OCI-LY3 (cell line): ENCODE measurements around the gene HIC1.

Experiments
- H2AFZ ChIP-seq: fragments of 200-600, 300-600 bp; shearing (Covaris generic); 2 replicates; pipeline ENCODE4 v1.6.0; 2014; ENCODE audit warnings: antibody characterized with exemption, low read depth, low read length
- H3K27ac ChIP-seq: fragments of 200-600, 300-600 bp; sonication (generic); 2 replicates; pipeline ENCODE4 v1.5.1; 2014; ENCODE audit warnings: mild to moderate bottlenecking, low read length, moderate library complexity, mixed read lengths
- H3K27me3 ChIP-seq: fragments of 200-600, 300-600 bp; sonication (generic); 2 replicates; pipeline ENCODE4 v1.6.1; 2014; ENCODE audit warnings: low read depth, low read length, mixed read lengths
- H3K36me3 ChIP-seq: fragments of 200-600, 300-600 bp; sonication (generic); replicated peaks from 2 replicates; pipeline ENCODE3; 2014; ENCODE audit warnings: low read depth, low read length, mixed read lengths
- H3K4me1 ChIP-seq: fragments of 300-600, 200-600 bp; sonication (generic); 2 replicates; pipeline ENCODE4 v1.6.1; 2014; ENCODE audit warnings: low read length, mixed read lengths
- H3K4me2 ChIP-seq: fragments of 200-600, 300-600 bp; sonication (generic); 2 replicates; pipeline ENCODE4 v1.6.1; 2014; ENCODE audit warnings: low read length, mixed read lengths
- H3K4me3 ChIP-seq: fragments of 300-600, 200-600 bp; sonication (generic); 2 replicates; pipeline ENCODE4 v1.5.1; 2014; ENCODE audit warnings: antibody characterized with exemption, mild to moderate bottlenecking, low read length, moderate library complexity
- H3K79me2 ChIP-seq: fragments of 300-600, 200-600 bp; shearing (Covaris generic); 2 replicates; pipeline ENCODE4 v1.6.1; 2014; ENCODE audit warnings: mild to moderate bottlenecking, low read length, mixed read lengths
- H3K9ac ChIP-seq: fragments of 300-600, 200-600 bp; shearing (Covaris generic); 2 replicates; pipeline ENCODE4 v1.6.0; 2014; ENCODE audit warnings: mild to moderate bottlenecking, low read length, moderate library complexity
- H3K9me3 ChIP-seq: fragments of 200-600, 300-600 bp; shearing (Covaris generic); 2 replicates; pipeline ENCODE4 v1.6.1; 2014; ENCODE audit warnings: low read length, mixed read lengths; ENCODE audit not compliant: insufficient read depth
- H4K20me1 ChIP-seq: fragments of 200-600, 300-600 bp; sonication (generic); 2 replicates; pipeline ENCODE4 v1.6.1; 2016; ENCODE audit warnings: low read length, mixed read lengths; ENCODE audit not compliant: insufficient read depth
- EZH2phosphoT487 ChIP-seq: fragments of 200-600 bp; shearing (Covaris generic); IDR thresholded peaks from 2 replicates; pipeline ENCODE4 v1.6.1; 2018; ENCODE audit warnings: antibody characterized with exemption, mixed run types, low read depth
- TF ChIP-seq, protein P1 (sequence below): fragments of 200-600, 300-600 bp; sonication (generic); IDR thresholded peaks from 2 replicates; pipeline ENCODE4 v1.5.1; 2014; ENCODE audit warnings: antibody characterized with exemption, low read length, low read depth

The HIC1 gene

DNA sequence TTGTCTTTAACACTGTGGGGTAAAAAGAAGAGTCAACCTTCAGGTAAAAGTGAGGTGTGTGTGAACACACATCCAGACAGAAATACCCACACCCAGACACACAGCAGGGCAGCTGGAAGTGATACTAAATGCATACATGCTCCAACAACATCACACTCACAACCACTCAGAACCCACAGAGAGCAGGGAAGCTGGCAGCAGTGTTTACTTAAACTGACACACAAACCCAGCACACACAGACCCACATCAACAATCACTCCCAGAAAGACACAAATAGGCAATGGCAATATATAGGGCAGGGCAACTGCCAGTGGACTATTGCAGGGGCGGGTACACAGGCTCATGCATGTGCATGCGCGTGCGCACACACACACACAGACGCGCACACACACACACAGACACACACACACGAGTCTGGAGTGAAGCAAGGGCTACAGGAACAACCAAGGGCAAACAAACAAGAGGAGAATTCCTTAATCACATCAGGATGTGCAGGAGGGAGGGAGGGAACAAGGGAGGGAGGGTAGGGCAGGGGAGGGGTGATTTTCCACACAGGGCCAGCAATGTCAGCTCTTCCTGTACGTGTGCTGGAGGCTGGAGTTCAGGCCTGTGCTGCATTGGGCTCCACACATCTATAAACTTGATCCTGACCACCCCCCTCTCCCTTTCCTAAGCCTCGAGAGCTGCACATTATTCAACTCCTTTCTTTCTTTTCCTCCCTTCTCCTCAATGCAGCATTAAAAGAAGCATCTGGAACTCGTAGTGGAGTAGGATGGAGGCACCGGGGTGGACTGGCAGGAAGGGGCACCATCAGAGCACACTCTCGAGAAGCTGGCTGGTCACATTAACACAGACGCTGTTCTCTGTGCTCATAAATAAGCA, 30.1 kb downstream of the HIC1 start:
- TF ChIP-seq EZH2phosphoT487 = no peak
- TF ChIP-seq, protein P1, sequence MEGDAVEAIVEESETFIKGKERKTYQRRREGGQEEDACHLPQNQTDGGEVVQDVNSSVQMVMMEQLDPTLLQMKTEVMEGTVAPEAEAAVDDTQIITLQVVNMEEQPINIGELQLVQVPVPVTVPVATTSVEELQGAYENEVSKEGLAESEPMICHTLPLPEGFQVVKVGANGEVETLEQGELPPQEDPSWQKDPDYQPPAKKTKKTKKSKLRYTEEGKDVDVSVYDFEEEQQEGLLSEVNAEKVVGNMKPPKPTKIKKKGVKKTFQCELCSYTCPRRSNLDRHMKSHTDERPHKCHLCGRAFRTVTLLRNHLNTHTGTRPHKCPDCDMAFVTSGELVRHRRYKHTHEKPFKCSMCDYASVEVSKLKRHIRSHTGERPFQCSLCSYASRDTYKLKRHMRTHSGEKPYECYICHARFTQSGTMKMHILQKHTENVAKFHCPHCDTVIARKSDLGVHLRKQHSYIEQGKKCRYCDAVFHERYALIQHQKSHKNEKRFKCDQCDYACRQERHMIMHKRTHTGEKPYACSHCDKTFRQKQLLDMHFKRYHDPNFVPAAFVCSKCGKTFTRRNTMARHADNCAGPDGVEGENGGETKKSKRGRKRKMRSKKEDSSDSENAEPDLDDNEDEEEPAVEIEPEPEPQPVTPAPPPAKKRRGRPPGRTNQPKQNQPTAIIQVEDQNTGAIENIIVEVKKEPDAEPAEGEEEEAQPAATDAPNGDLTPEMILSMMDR = no peak
- peaks cover 32% of the 10 kb centered on the region for H3K27me3 ChIP-seq
- H3K36me3 ChIP-seq = peaks cover 2% of the 10 kb centered on the region
- no peaks in the 10 kb centered on the region for H3K9me3 ChIP-seq
- H3K4me3 ChIP-seq = no peak overlapping the region
- H3K27ac ChIP-seq = no peak overlapping the region
- H2AFZ ChIP-seq = no peak overlapping the region
- peaks cover 58% of the 10 kb centered on the region for H3K4me1 ChIP-seq
- no peak overlapping the region for H3K9ac ChIP-seq
- no peaks in the 10 kb centered on the region for H3K79me2 ChIP-seq
- no peak overlapping the region for H3K4me2 ChIP-seq
- peaks cover 45% of the 10 kb centered on the region for H4K20me1 ChIP-seq

DNA sequence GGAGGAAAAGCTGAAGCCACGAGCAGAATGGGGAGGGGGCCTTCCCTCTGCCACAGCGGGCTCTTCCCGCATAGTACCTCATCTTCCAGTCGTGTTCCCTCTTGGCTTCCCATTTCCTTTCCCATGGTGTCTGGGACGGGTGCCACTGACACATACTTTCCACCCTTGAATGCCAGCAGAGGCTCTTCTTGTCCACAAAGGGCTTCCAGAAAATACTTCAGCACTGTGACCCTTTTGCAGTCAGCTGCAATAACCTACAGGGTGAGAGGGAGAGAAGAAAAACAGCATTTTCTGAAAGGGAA, 30.7 kb downstream of the HIC1 start:
- H2AFZ ChIP-seq = no peak overlapping the region
- no peak overlapping the region for H3K27ac ChIP-seq
- TF ChIP-seq, protein P1 = no peak
- no peak for TF ChIP-seq EZH2phosphoT487
- H3K4me2 ChIP-seq = no peak overlapping the region
- peaks cover 35% of the 10 kb centered on the region for H3K27me3 ChIP-seq
- no peak overlapping the region for H3K4me3 ChIP-seq
- H3K36me3 ChIP-seq = peaks cover 2% of the 10 kb centered on the region
- peaks cover 64% of the 10 kb centered on the region for H3K4me1 ChIP-seq
- H4K20me1 ChIP-seq = peaks cover 45% of the 10 kb centered on the region
- H3K9me3 ChIP-seq = no peaks in the 10 kb centered on the region
- H3K9ac ChIP-seq = no peak overlapping the region
- no peaks in the 10 kb centered on the region for H3K79me2 ChIP-seq

DNA sequence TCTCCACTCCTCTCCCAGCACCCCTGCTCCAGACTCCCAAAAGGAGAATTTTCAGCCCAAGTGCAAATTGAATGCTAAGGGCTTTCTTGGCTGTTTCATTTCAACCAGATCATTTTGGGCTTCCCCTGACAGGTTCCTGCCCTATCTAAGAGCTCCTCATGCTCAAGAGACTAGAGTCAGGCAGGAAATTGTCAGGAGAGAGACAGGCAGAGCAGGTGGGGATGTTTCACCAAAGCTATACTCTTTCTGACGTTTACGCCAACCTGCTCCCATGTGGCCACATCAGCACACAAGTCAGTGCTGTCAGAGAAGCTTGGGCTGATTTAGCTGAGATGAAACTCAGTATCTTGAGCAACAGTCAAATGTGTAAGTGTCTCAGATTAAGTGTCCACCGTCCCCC, 31.4 kb downstream of the HIC1 start:
- H3K4me2 ChIP-seq = 0 out of 2 replicates have a peak overlapping the region, but pooled peaks have one; percentile 85
- H3K9ac ChIP-seq = no peak overlapping the region
- H3K79me2 ChIP-seq = no peaks in the 10 kb centered on the region
- peaks cover 2% of the 10 kb centered on the region for H3K36me3 ChIP-seq
- H3K4me3 ChIP-seq = no peak overlapping the region
- H4K20me1 ChIP-seq = peaks cover 45% of the 10 kb centered on the region
- H2AFZ ChIP-seq = no peak overlapping the region
- H3K27me3 ChIP-seq = peaks cover 39% of the 10 kb centered on the region
- TF ChIP-seq, protein P1 = no peak
- no peak for TF ChIP-seq EZH2phosphoT487
- no peak overlapping the region for H3K27ac ChIP-seq
- peaks cover 70% of the 10 kb centered on the region for H3K4me1 ChIP-seq
- no peaks in the 10 kb centered on the region for H3K9me3 ChIP-seq

DNA sequence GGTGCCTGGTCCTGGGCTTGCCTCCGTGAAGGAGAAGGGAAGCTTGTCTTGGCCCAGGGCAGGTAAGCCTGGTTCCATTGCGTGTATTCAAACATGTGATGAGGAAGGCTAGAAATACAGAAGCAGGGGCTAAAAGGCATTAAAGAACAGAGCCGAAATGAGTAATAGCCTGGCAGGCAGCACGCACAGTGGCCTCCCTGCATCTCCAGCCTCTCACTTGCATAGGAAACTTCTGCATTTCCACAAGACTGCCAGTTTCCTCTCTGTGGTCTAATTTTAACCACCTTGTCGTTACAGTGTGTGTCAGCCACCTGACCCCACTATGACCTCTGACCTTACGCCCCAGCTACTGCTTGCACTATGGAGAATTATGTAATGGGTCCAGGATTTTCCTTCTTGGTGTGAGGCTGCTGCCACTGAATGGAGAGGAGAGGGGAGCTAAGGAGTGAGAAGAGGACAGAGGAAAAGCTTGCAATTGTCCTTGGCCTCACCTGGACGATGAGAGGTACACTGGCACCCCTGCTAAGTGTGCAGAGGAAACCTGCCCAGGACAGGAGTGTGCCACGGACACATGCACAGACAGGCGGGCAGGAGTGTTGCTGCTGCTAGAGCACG, 32.8 kb downstream of the HIC1 start:
- peak overlapping the region; percentile 26 for H3K27ac ChIP-seq
- TF ChIP-seq, protein P1 = no peak
- no peak for TF ChIP-seq EZH2phosphoT487

More for the DNA sequence above, 32.8 kb downstream of the HIC1 start:
- Histone ChIP-seq H4K20me1 (peaks cover 38% of the 10 kb centered on the region), H3K4me3 (peak overlapping the region; percentile 29; the same call in 1 of the 2 replicates), H3K27me3 (peaks cover 30% of the 10 kb centered on the region), H3K9me3 (no peaks in the 10 kb centered on the region), H3K4me1 (peaks cover 70% of the 10 kb centered on the region), H3K4me2 (peak overlapping the region; percentile 85), H3K9ac (no peak overlapping the region), H3K36me3 (no peaks in the 10 kb centered on the region), H2AFZ (no peak overlapping the region), H3K79me2 (no peaks in the 10 kb centered on the region)
